GM21529 (cell line): ENCODE results near the gene FBXL14.

Experiments
- ATAC-seq: cut with Tn5 transposase; IDR thresholded peaks from one replicate; pipeline ENCODE4 v1.9.1; 2021; ENCODE audit not compliant: unreplicated experiment

The FBXL14 gene

DNA sequence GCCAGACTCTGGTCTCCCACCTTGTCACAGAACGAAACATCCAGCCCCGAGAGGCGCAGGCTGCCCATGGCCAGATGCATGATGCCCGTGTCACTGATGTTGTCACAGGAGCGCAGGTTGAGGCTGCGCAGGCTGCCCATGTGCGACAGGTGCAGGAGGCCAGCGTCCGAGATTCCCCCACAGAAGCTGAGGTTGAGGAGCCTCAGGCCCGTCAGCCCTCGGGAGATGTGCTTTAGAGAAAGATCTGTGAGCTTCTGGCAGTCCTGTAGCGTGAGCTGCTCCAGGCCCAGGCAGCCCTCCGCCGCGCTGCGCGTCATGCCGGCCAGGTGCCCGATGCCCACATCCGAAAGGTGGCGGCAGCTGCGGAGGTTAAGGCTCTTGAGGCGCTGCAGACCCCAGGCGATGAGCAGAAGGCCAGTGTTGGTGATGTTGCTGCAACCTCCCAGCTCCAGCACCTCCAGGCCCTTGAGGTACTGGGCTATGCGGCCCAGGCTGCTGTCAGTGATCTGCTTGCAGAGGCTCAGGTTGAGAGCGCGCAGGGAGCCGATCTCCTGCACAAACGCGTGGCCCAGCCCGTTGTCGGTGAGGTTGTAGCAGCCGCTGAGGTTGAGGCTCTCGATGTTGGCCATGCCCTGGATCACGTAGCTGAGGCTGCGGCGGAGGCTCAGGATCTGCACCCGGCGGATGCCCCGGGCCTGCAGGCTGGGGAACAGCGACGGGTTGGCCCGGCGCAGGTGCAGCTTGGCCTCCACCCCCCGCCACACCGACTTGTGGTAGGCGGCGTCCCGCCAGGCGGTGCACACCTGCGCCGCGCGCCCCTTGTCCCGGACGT lies 991 bp downstream of the FBXL14 start:
- peak; percentile 28 for ATAC-seq

DNA sequence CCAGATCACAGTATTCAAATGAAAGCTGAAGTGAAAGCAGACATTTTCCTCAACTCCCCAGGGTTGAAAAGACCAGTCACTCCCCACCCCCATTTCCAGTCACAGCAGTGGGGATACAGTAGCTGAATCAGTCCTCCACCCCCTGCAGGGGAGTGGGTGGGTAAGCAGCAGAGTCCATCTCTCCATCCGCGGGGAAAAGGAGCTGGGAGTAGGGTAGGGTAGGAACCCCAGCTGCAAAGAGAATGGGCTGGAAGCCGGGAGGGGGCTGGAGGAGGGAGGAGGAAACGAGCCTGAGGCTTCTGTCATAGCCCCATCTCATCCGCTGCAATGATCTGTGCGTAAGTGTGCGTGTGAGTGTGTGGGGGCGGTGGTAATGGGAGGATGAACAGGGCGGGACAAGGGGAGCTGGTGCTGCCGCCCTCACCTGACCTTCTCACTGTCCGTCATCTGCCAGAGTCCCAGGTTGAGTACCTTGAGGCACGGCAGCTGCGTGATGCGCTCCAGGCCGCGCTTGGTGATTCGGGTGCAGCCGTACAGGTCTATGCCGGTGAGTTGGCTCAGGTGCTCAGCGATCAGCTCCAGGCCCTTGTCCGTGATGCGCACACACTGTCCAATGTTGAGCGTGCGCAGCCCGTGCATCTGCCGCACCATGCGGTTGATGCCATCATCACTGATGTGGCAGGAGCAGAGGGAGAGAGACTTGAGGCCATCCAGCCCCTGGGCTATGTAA lies 1.8 kb downstream of the FBXL14 start:
- no peak for ATAC-seq

DNA sequence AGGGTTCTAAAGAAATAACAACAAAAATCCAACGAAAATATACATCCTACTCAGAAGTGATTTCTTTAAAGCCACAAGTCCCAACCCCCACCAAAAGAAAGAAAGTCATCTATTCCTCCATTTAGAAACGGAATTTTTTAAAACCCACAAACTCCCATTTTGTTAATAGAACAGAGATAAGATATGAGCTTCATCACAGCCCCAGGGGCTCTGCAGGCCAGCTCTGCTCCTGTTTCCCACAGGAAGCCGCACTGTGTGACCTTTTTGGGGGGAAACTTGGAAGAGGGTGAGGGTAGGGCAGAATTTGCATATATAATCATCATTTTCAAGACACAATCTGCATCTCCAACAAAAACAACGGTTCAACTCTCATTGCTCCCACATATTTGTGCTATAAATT lies 2.8 kb downstream of the FBXL14 start:
- no peak for ATAC-seq

DNA sequence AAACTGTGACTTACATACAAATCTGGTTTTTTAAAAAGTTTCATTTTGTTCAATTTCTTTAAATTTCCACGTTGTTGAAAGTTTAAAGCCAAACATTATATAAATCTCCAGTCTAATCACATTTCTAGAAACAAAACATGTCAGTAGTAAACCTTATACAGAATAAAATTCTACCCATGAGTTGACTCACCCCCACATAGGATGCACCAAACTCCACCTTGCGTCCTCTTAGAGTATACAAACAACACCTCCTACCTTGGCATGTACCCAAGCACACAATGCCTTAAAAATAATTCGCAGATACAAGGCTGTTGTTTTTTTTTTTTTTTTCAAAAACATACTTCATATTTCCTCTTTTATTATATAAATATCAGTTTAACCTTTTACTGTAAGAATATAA lies 3.3 kb downstream of the FBXL14 start:
- ATAC-seq, result no peak

DNA sequence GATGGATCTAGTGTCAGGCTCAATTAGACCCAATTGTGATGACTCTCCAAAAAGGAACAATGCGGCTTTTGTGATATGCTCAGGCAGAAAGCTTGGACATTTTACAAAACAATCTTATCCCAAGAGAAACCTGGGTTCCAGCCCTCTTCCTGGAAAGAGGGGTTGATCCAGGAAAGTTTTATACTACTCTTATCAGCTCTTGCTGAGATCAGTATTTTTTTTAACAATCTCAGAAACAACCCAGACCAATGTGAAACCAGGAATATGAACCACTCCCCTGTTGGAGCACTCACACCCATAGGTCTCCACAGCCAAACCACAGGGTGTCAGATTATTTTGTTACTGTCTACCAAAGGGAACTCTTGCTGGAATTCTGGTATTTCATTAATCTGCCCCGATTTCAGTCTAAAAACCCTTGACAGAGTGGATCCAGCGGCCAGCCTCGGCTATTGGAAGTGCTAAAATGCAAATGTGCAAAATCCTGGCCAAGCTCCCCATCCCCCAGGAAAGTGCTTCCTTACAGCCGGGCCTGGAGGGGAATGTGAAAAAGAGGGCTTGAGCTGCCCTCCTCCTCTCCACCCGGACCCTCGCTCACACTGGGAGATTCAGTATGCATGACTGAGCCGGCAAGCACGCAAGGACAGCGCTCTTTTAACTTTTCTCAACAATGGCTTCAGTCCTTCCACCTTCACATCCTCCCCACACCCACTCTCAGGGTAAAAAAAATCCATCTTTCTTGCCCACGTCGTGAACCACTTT lies 4.0 kb downstream of the FBXL14 start:
- no peak for ATAC-seq

DNA sequence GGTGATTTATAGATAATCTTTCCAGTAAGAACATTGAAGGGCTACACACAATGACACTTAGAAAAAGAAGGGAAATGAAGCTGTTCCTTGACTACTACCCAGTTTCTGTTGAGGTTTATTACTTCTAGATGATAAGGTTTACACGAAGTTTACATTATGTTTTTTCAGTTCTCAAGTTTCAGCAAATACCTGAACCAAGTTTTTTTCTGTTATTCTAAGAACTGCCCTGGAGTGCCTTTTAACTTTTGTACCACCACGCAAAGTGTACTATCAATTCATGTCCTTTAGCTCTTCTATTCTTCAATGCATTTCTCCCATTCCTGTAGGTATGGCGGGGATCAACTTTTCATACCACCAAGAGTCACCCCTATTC lies 5.8 kb downstream of the FBXL14 start:
- ATAC-seq, result no peak

DNA sequence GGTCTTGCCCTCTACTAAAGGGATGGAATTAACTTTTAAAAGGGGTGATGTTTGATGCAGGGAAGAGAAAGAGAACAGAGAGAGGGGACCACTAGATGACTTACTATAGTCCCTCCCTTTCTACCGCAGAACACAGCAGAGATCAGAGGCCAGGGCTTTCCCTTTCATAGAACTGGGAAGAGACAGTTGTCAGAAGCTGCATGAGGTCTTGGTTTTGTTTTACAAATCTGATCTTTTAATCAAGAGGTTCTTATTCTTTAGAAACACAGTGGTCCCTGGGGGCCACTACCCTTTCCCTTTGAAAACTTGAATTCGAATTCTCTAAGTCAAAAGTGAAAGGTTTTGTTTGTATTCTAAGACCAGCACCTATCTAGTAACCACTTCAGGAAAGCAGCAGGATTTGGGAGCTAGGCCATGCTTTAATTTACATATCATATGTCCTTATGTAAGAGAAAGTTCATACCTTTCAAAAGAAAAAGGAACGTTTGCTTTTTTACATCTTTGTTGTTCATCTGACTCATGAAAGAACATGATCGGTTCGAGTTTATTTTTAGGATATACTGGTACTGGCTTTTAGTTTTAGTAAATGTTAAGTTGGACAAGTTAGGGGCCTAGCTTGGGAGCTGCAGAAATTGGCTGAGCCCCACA lies 6.3 kb downstream of the FBXL14 start:
- no peak for ATAC-seq

DNA sequence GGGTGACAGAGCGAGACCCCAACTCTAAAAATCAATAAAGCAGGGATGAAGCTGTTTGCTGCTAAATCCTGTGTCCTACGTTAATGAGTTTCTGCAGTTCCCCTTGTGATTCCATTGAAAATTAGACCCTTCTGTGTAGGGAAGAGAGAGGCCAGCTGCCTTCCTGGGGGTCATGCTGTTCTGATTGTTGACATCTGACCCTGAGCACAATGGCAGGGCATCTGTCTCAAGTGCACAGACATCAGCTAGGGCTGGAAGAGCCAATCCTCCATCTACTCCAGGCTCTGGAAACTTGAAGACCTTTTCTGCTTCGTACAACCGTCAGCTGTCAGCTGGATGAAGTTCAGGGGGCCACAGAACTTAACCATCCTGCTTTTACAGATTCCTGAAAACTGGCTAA lies 10.1 kb downstream of the FBXL14 start:
- no peak for ATAC-seq

DNA sequence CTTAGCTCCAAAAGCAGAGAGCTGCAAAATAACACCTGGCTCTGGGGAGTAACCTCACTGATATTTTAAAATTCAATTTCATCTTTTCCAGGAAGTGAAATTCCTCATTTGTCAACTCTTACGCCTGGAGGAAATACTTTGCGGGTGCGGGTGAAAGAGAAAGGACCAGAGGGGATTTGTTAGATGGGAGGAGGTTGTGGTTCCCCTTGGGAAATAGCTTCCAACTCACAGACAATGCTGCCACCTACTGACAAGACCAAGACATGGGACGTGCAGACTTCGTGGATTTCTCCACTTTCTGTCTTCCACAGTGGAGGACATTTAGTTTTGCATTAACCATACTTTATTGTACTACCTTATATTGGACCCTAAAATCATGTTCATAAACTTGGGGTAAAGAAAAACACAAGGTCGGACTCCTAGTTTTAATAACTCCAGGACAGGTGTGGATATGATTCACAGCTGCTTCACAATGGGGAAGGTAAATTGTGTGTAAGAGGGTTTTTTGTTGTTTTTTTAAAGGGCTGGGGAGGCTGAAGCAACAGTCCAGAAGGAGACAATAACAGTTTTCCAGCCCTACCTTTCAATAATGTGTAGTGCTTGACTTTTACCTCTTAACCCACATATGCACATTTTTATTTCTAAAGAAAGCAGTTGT lies 10.8 kb downstream of the FBXL14 start:
- ATAC-seq, result peak; percentile 72

DNA sequence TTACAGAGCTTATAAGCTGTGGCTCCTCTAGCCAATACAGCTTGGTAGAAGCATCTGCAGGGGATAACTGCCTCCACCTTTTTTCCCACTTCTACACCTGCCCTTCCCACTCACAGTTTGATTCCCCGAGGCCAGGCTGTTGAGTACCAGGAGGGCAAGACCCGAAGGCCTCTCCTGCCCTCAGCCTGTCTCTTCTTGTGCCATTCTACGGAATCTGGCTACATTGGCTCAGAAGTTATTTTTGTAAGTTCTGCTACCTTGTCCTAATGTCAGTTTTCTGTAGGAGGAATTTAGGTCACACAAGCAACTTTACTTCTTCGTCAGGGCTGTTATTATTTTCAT lies 11.7 kb downstream of the FBXL14 start:
- ATAC-seq, result no peak

DNA sequence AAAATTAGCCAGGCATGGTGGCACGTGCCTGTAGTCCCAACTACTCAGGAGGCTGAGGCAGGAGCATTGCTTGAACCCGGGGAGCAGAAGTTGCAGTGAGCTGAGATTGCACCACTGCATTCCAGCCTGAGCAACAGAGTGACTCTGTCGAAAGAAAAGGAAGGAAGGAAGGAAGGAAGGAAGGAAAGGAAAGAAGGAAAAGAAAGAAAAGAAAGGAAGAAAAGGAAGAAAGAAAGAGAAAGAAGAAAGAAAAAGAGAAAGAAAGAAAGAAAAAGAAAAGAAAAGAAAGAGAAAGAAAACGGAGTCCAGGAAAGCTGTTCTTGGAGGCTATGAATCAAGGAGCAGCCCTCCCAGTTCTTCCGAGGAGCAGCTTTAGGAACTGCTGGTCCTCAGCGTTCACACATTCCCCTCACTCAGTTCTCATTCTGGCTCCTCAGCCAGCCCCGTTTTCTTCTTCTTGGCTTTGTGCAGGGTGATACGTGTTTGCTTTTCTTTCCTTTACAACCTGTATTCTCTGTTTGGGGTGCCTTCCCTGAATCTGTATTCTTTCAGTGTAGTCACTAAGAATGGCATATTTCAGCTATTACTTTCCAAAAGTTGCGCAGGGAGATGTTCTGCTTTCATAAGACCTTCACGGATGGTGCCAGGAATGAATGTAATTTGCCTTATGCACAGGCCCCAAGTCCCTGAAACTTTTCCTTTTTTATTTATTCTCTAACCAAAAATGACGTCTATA lies 12.2 kb downstream of the FBXL14 start:
- no peak for ATAC-seq

DNA sequence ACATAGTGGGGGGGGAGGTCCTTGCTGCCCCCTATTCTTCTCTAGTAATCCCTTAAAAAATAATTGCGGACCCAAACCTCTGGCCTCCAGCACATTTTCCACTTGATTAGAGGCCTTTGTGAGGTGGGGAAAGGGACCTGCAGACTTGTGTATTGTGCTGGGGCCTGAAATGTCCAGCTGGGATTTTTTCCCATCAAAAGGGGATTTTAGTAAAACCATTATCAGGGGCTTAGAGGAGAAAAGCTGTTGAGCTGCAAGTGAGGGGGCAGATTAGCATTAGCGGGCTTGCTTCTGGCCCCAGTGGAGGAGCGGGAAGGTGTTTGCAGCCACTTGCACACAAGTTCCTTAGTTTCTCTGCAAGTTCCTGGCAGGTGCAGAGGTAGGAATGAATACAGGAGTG lies 13.9 kb downstream of the FBXL14 start:
- no peak for ATAC-seq

DNA sequence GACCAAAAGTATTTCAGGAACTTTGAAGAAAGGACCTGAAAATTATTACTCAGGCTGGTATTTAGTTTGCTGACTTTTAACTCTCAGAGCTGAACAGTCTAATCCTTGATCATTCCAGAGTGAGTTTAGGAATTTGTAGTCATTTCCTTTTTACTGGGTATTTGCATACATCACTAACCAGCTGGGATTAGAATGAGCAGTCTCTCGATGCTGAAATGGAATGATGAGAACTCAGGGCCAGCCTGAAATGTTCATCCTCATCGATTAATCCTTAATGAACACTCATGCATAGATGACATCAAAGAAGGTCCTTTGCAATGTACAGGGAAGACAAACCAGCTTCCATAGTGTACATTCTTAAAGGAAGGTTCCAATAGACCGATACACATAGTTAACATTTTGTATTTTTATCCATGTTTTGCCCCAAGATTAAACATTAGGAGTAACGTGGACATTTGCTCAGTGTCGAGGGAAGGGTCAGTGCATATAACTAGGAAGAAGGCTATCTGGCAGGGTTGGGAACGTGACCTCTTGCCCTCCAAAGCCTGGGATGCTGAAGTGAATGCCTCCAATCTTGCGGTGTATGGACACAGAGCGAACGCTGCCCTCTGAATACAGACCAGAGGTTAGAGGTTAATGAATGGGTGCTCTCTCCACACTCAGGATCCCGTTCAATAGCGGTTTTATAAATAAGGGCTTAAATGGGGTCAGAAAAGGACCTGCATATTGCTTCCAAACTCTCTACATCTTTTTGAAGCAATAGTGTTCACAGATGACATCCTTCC lies 14.5 kb downstream of the FBXL14 start:
- no peak for ATAC-seq

DNA sequence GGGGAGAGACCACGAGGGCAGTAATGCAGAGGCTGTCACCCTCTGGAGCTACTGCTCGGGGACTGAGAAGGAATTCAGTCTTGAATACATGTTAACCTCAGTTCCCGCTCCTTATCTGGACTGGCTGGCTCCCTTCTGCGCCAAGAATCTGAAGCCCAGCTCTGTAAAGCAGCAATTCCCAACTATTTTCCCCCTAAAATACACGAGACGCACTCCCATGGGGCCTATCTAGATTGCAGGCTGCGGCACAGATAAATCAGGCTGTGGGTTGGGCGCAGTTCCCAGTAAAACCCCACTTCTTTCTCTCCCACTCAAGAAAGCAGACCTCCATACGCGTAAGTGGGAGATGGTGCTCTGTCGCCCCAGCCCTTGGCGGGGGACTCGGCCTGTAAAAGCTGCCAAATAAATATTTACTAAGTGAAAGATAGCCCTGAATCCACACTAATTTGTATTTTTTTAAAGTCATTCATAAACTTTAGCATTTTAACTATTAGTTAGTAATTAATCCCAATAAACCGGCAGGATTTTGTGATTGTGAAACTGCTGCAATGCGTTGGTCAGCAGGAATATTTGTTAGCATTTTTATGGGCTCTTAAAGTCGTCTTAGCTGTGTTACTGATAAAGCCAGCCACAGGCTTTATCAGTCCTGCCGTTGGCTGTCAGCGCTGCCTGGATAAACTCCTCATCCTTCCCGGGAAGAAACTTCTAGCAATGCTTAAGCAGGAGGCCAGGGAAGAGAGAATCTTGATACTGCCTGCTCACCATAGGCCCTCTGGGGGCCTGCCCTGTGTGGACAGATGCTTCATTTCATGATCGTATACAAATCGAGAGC lies 17.8 kb downstream of the FBXL14 start:
- ATAC-seq, result no peak

DNA sequence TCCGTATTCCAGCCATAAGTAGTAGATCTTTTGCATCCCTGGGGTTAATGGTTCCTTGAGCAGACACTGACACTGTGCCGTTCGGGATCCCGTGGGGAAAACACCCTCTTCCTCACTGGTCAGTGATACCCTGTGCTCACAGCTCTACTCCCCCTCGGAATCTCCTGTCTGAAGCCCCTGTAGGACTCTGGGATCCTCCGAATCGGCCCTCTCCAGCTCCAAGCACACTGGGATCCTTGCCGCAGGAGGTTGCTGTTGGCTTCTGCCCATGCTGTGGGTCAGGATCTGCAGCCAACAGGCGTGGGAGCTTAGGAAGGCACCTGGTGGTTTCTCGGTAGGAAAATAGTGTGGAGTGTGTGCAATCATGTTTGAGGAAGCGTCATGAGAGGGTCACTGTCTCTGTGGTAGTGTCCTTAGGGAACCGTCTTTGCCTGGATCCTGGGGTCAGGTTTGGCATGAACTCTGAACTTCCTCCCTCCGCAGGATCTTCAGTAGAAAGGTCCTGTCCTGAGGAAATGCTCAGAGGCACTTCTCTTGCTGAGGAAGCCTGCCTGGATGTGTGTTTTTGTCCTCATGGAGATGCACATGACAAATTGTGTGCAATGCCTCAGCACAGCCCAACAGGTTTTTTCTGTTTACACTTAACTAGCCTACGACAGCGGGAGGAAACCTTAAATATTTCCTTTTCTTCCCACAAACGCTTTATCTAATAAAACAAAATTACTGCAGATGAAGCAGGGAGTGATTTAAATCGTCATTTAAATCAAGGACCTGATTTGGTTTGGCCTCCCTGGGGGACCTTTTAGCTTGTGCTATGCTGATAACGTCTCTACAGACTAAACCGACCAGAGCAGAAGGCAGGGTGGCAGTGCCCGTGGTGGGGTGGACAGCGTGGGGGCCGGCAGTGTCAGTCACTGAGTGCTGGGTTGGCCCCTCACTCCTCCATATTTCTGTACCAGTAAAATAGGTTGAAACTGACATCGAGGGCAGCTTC lies 18.7 kb downstream of the FBXL14 start:
- no peak for ATAC-seq

DNA sequence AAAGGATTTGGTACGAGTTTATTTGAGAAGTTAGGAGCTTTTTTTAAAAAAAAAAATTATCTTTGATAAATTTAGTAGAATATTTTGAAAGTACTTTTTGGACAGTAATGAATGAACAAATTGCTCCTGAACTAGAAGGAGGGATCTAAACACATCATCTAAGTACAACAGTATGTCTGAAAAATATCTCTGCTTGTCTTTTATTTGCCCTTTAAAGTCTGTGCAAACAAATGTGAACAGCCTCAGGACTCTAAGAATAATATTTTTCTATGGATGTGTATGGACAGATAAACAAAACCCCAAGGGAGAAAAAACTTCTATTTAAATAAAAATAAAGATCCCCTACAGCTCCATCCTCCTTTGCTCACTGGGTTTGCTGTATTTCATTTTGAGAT lies 19.5 kb downstream of the FBXL14 start:
- ATAC-seq, result no peak
